Neutrophil (primary cell): ENCODE results near the gene PAOX.

Experiments
- H3K27ac ChIP-seq: fragments of 200-600 bp; sonication (generic); 2 replicates; pipeline ENCODE4 v1.5.1; 2016; ENCODE audit warnings: mild to moderate bottlenecking, moderate library complexity
- H3K27me3 ChIP-seq: fragments of 200-600 bp; sonication (generic); 2 replicates; pipeline ENCODE4 v1.6.0; 2016; ENCODE audit warnings: mild to moderate bottlenecking
- H3K36me3 ChIP-seq: fragments of 200-600 bp; sonication (generic); 2 replicates; pipeline ENCODE4 v1.5.1; 2017
- H3K4me1 ChIP-seq, 2 experiments: fragments of 200-600 bp in 1 of 2; sonication (generic) in 1 of 2; 1 replicate in 1 of 2; 2 replicates in 1 of 2; pipeline versions ENCODE4 v1.5.1 to v1.6.1; 2013 to 2016; ENCODE audit warnings: low read depth in 1 of 2, low read length in 1 of 2, mild to moderate bottlenecking in 1 of 2, moderate library complexity in 1 of 2; ENCODE audit not compliant: control insufficient read depth in 1 of 2, insufficient read depth in 1 of 2
- H3K4me3 ChIP-seq, 2 experiments: fragments of 200-600 bp in 1 of 2; sonication (generic) in 1 of 2; 1 replicate in 1 of 2; 2 replicates in 1 of 2; pipeline ENCODE4 v1.5.1; 2013 to 2016; ENCODE audit warnings: low read depth in 1 of 2, low read length in 1 of 2, mild to moderate bottlenecking in 1 of 2, moderate library complexity in 1 of 2
- H3K9me3 ChIP-seq: fragments of 200-600 bp; sonication (generic); 2 replicates; pipeline ENCODE4 v1.5.1; 2016
- TF ChIP-seq, protein P1 (sequence below): fragments of 200-600 bp; sonication (generic); IDR thresholded peaks from 2 replicates; pipeline ENCODE4 v1.5.1; 2016; ENCODE audit warnings: antibody characterized with exemption

The PAOX gene

DNA sequence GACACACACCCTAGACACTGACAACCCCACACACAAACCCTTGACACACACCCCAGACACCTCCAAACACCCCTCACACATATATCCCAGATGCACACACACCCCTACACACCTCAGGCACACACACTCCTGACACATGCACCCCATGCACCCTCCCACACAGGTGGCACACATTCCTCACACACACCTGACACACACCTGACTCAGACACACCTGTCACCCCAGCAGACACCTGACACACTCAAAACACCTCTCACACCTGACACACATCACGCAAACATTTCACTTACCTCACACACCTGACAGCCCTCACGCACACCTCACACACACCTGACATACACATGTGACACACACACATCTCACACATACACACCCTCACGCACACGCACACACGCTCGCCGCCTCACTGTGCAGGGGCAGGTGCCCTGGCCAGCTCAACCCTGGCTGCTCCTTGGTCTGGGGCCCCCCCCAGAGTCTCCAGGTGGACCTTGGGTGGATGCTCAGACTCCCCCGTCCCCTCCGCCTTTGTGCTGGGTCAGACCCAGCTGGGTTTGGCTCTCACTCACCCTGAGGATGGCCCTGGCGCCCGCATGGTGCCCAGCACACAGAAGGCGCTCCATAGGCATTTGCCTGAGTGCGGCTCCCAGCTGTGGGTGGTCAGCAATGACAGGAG is 39.2 kb upstream of the PAOX start:
- TF ChIP-seq, protein P1, sequence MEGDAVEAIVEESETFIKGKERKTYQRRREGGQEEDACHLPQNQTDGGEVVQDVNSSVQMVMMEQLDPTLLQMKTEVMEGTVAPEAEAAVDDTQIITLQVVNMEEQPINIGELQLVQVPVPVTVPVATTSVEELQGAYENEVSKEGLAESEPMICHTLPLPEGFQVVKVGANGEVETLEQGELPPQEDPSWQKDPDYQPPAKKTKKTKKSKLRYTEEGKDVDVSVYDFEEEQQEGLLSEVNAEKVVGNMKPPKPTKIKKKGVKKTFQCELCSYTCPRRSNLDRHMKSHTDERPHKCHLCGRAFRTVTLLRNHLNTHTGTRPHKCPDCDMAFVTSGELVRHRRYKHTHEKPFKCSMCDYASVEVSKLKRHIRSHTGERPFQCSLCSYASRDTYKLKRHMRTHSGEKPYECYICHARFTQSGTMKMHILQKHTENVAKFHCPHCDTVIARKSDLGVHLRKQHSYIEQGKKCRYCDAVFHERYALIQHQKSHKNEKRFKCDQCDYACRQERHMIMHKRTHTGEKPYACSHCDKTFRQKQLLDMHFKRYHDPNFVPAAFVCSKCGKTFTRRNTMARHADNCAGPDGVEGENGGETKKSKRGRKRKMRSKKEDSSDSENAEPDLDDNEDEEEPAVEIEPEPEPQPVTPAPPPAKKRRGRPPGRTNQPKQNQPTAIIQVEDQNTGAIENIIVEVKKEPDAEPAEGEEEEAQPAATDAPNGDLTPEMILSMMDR = no peak

DNA sequence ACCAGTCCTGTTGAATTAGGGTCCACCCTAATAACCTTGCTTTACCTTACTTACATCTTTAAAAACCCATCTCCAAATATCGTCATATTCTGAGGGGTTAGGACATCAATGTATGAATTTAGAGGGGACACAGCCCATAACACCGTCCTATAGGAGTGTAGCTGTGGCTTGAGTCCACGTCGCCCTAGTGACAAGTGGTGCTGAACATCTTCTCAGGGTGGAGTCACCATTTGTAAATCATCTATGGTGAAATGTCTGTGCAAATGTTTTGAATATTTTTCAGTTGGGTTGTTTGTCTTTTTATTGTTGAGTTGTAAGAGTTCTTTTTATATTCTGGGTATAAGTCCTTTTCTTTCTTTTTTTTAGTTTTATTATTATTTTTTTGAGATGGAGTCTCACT is 37.1 kb upstream of the PAOX start:
- Histone ChIP-seq H3K27ac (no peak overlapping the region), H3K9me3 (no peaks in the 10 kb centered on the region), H3K36me3 (no peaks in the 10 kb centered on the region), H3K27me3 (peaks cover 96% of the 10 kb centered on the region), H3K4me1 (no peaks in the 10 kb centered on the region), H3K4me3 (no peak overlapping the region)
- TF ChIP-seq, protein P1 = no peak

More for the DNA sequence above, 39.2 kb upstream of the PAOX start:
- Histone ChIP-seq H3K9me3 (no peaks in the 10 kb centered on the region), H3K36me3 (no peaks in the 10 kb centered on the region), H3K4me1 (peaks cover 0 to 12% of the 10 kb centered on the region in 2 experiments), H3K27me3 (peaks cover 96% of the 10 kb centered on the region), H3K4me3 (no peak overlapping the region), H3K27ac (no peak overlapping the region)

DNA sequence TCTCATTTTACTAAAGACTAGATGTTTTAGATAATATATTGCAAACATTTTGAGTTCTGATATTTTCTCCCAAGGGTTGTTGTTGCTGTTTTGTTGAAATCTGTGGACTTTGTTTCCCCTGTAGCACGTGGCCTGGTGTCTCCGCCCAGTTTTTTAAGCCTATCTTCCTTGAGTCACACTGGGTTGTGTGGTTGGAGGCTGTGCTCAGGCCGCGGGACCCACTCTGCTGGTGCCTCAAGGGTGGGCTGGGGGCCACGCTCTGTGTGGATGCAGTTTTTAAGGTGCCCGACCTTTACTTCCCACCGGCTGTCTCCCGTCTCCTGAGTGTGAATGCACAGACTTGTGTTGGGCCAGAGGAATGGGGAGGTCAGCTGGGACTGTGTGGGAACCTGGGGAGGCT is 36.1 kb upstream of the PAOX start:
- H3K4me1 ChIP-seq = no peaks in the 10 kb centered on the region
- TF ChIP-seq, protein P1 = no peak
- no peak overlapping the region for H3K27ac ChIP-seq
- H3K9me3 ChIP-seq = no peaks in the 10 kb centered on the region
- no peaks in the 10 kb centered on the region for H3K36me3 ChIP-seq
- H3K27me3 ChIP-seq = peaks cover 96% of the 10 kb centered on the region
- H3K4me3 ChIP-seq = no peak overlapping the region

DNA sequence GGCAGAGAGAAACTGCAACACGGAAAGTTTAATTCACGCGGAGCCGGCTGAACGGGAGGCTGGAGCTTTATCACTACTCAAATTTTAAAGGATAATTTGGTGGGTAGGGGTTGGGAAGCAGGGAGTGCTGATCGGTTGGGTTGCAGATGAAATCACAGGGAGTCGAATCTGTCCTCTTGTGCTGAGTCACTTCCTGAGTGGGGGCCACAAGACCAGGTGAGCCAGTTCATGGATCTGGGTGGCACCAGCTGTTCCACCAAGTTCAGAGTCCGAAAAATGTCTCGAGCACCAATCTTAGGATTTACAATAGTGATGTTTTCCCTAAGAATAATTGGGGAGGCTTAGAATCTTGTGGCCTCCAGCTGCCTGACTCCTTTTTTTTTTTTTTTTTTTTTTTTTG is 35.5 kb upstream of the PAOX start:
- no peaks in the 10 kb centered on the region for H3K4me1 ChIP-seq
- H3K27ac ChIP-seq = no peak overlapping the region
- H3K27me3 ChIP-seq = peaks cover 95% of the 10 kb centered on the region
- H3K4me3 ChIP-seq = no peak overlapping the region
- no peaks in the 10 kb centered on the region for H3K36me3 ChIP-seq
- TF ChIP-seq, protein P1 = no peak
- H3K9me3 ChIP-seq = no peaks in the 10 kb centered on the region

DNA sequence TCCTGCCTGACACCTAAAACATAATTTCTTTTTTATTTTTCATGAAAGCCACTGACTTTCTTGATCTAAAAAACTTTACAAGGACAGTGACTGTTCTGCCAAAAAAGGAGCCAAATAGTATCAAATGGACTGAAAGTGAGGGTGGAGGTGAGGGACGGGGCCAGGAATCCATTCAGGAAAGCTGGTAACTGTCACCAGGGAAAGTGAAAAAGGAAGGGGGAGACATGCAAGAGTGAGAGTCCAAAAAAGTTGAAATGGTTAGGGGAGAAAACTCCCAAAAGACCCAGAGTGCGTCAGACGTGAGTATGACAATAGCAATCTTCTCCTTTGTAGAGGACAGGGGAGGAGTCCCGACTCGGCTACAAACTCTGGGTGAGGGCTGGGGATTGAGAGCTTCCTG is 34.8 kb upstream of the PAOX start:
- H3K9me3 ChIP-seq = no peaks in the 10 kb centered on the region
- no peaks in the 10 kb centered on the region for H3K36me3 ChIP-seq
- TF ChIP-seq, protein P1 = no peak
- no peak overlapping the region for H3K4me3 ChIP-seq
- peaks cover 93% of the 10 kb centered on the region for H3K27me3 ChIP-seq
- H3K4me1 ChIP-seq = no peaks in the 10 kb centered on the region
- H3K27ac ChIP-seq = no peak overlapping the region
